Neural crest cell (in vitro differentiated cells): ENCODE measurements around the gene SEMA5B. TPM values are rescaled to one million over a fixed set of nuclear protein-coding genes. Genes with fewer than 3 reads are reported as not detected.

ENCODE experiments used
- DNase-seq: peaks from one replicate; pipeline ENCODE4 v3.0.0; 2021; ENCODE audit warnings: low read depth, mixed read lengths, low spot score
- H3K27ac Mint-ChIP-seq: one replicate; pipeline ENCODE4 v1.8.0; 2021; ENCODE audit warnings: mild to moderate bottlenecking, mixed read lengths; ENCODE audit not compliant: unreplicated experiment
- H3K27me3 Mint-ChIP-seq: 2 replicates; pipeline ENCODE4 v1.8.0; 2021; ENCODE audit warnings: low read depth, mild to moderate bottlenecking, mixed read lengths
- H3K36me3 Mint-ChIP-seq: 2 replicates; pipeline ENCODE4 v1.8.0; 2021; ENCODE audit warnings: low read depth, mild to moderate bottlenecking, mixed read lengths
- H3K4me1 Mint-ChIP-seq: 2 replicates; pipeline ENCODE4 v1.8.0; 2021; ENCODE audit warnings: mixed read lengths
- H3K4me3 Mint-ChIP-seq: one replicate; pipeline ENCODE4 v1.8.0; 2021; ENCODE audit warnings: mild to moderate bottlenecking, mixed read lengths
- H3K9me3 Mint-ChIP-seq: 2 replicates; pipeline ENCODE4 v1.8.0; 2021; ENCODE audit warnings: mixed read lengths
- total RNA-seq: library from RNA; stranded (reverse); gene quantifications from 2 replicates; pipeline ENCODE4 v1.2.1, GENCODE V29; 2021
- TF ChIP-seq, protein P1 (sequence below): fragments of 200-600 bp; sonication (generic); conservative IDR thresholded peaks from 2 replicates; pipeline ENCODE4 v1.5.0; 2021; ENCODE audit warnings: antibody characterized with exemption, mild to moderate bottlenecking

SEMA5B gene
- total RNA-seq, 1 donor from 2014 or later, result 57.3 TPM

GRCh38 chr3:123038751-123039150 lies 11.2 kb upstream of the SEMA5B start:
- H3K4me3 Mint-ChIP-seq, result no peak overlapping the region
- TF ChIP-seq, protein P1, sequence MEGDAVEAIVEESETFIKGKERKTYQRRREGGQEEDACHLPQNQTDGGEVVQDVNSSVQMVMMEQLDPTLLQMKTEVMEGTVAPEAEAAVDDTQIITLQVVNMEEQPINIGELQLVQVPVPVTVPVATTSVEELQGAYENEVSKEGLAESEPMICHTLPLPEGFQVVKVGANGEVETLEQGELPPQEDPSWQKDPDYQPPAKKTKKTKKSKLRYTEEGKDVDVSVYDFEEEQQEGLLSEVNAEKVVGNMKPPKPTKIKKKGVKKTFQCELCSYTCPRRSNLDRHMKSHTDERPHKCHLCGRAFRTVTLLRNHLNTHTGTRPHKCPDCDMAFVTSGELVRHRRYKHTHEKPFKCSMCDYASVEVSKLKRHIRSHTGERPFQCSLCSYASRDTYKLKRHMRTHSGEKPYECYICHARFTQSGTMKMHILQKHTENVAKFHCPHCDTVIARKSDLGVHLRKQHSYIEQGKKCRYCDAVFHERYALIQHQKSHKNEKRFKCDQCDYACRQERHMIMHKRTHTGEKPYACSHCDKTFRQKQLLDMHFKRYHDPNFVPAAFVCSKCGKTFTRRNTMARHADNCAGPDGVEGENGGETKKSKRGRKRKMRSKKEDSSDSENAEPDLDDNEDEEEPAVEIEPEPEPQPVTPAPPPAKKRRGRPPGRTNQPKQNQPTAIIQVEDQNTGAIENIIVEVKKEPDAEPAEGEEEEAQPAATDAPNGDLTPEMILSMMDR, result no peak
- no peaks in the 10 kb centered on the region for H3K27me3 Mint-ChIP-seq
- DNase-seq, result no peak
- no peaks in the 10 kb centered on the region for H3K36me3 Mint-ChIP-seq
- H3K9me3 Mint-ChIP-seq, result no peaks in the 10 kb centered on the region
- H3K4me1 Mint-ChIP-seq, result peaks cover 22% of the 10 kb centered on the region
- no peak overlapping the region for H3K27ac Mint-ChIP-seq

GRCh38 chr3:123037015-123037375 lies 9.4 kb upstream of the SEMA5B start:
- DNase-seq, result no peak
- H3K9me3 Mint-ChIP-seq, result no peaks in the 10 kb centered on the region
- H3K27ac Mint-ChIP-seq, result no peak overlapping the region
- H3K4me3 Mint-ChIP-seq, result no peak overlapping the region
- no peaks in the 10 kb centered on the region for H3K36me3 Mint-ChIP-seq
- H3K4me1 Mint-ChIP-seq, result peaks cover 19% of the 10 kb centered on the region
- TF ChIP-seq, protein P1, result no peak
- H3K27me3 Mint-ChIP-seq, result no peaks in the 10 kb centered on the region

DNA sequence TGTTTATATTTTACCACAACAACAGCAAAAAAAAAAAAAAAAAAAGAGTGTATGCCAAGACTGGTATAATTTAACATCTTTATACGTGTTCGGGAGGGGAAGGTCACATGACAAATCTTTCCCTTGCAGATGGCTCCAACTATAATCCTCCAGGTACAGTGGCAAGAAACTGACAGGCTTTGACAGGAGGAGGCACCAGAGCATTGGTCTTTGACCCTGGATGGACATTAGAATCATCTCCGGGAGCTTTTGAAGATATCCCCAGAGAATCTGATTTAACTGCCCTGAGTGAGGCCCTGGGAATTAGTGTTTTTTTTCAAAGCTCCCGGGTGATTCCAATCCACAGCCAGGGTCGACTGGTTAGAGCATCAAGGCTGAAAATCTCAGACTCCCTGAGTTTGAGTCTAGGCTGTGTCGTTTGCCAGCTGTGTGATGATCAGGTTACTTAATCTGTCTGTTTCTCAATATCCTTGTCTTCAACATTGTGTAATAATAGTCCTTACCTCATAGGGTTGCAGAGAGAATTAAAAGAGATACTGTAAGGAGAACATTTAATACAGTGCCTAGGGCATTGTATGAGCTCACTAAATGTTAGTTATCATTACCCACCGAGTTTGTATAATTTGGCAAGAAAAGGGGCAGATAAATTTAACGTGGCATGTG lies 8.9 kb upstream of the SEMA5B start:
- H3K36me3 Mint-ChIP-seq, result no peaks in the 10 kb centered on the region
- no peak for DNase-seq
- no peaks in the 10 kb centered on the region for H3K27me3 Mint-ChIP-seq
- peaks cover 13% of the 10 kb centered on the region for H3K4me1 Mint-ChIP-seq
- TF ChIP-seq, protein P1, result no peak
- H3K9me3 Mint-ChIP-seq, result no peaks in the 10 kb centered on the region
- H3K27ac Mint-ChIP-seq, result no peak overlapping the region
- H3K4me3 Mint-ChIP-seq, result no peak overlapping the region

DNA sequence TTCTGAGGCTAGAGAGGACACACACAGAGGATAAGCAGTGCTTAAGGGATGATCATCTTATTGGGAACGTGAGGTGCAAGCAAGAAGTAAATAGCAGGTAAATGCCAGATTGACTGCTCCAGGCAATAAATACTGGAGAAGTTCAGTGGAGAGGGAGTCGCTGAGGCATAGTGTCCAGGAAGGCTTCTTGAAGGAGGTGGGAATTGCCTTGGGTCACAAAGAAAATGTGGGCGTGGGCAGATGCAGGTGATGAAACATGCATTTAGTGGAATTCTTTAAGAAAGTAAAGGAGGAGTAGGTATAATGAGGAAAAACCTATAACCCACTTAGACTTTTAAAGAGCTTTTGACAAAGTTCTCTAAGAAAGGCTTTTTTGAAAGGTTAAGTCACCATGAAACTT lies 7.4 kb upstream of the SEMA5B start:
- TF ChIP-seq, protein P1, result no peak
- no peak for DNase-seq
- Mint-ChIP-seq H3K27me3 (no peaks in the 10 kb centered on the region), H3K36me3 (no peaks in the 10 kb centered on the region), H3K4me1 (peaks cover 6% of the 10 kb centered on the region), H3K4me3 (no peak overlapping the region), H3K27ac (no peak overlapping the region), H3K9me3 (no peaks in the 10 kb centered on the region)

DNA sequence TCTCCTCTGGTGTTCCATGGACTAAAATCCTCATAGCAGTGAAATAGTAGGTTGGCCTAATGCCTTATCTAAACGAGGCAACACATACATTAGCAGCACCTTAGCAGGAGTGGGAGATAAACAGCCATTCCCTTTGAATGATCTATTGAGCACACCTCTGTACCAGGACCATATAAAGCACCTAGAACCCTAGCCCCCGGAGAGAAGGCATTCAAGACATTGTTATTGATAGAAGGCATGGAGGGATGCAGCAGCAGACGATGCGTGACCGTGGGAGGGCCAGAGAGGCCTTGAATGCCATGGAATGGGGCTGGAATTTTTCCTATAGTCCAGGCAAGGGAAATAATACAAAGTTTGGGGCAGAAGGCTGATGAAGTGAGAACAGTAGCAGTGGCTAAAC lies 6.6 kb upstream of the SEMA5B start:
- Mint-ChIP-seq H3K36me3 (no peaks in the 10 kb centered on the region), H3K4me1 (peaks cover 13% of the 10 kb centered on the region), H3K9me3 (no peaks in the 10 kb centered on the region), H3K27me3 (no peaks in the 10 kb centered on the region), H3K27ac (no peak overlapping the region), H3K4me3 (no peak overlapping the region)
- DNase-seq, result no peak
- TF ChIP-seq, protein P1, result no peak
